HG03095 (cell line): ENCODE results near the gene CDKAL1.

Experiments used
- ATAC-seq: cut with Tn5 transposase; IDR thresholded peaks from one replicate; pipeline ENCODE4 v1.9.1; 2021; ENCODE audit warnings: moderate library complexity; ENCODE audit not compliant: unreplicated experiment

The CDKAL1 gene

DNA sequence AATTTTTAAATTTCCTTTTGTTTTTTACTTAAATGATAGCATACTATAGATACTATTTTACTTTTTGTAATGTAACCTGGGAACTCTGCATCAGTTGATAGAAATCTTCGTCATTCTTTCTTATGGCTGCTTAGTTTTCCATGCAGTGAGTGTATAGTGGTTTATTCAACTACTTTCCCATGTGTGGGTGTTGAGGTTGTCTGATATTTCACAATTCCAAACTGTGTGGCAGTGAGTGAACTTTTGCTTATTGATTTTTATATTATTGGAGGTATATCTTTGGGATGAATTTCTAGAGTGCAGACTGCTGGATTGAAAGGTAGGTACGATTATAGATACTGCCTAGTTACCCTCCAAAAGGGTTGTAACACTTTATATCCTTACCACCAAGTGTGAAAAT, 136.5 kb downstream of the CDKAL1 start:
- no peak for ATAC-seq

DNA sequence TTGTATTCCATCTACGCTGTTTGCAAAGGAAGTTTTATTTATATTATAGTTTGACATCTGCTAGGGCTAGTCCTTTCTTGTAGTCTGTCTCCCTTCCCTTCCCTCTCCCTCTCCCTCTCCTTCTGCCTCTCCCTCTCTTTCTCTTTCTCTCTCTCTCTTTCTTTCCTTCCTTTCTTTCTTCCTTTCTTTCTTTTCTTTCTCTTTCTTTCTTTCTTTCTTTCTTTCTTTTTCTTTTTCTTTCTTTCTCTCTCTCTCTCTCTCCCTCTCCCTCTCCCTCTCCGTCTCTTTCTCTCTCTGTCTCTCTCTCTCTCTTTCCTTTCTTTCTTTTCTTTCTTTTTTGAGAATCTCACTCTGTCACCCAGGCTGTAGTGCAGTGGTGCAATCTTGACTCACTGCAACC, 137.8 kb downstream of the CDKAL1 start:
- ATAC-seq: no peak

DNA sequence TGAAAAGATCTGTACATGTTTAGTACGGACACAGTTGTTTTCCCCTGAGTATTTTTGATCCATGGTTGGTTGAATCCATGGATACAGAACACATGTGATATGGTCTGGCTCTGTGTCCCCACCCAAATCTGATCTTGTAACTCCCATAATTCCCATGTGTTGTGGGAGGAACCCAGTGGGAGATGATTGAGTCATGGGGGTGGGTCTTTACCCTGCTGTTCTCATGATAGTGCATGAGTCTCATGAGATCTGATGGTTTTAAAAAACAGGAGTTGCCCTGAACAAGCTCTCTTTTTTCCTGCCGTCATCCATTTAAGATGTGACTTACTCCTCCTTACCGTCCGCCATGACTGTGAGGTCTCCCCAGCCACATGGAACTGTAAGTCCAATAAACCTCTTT, 139.2 kb downstream of the CDKAL1 start:
- no peak for ATAC-seq

DNA sequence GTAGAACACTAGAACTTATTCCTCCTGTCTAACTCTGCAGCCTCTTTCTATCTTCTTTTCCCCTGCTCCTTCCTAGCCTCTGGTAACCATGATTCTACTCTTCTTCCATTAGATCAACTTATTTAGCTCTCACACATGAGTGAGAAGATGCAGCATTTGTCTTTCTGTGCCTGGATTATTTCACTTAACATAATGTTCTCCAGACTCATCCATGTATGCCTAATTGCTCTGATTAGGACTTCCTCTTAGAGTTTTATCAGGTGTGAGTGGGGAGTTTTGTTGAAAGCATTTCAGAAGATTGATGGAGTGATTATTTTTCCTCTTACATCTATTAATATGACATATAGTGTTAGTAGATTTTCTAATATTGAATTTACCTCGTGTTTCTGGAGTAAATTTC, 140.4 kb downstream of the CDKAL1 start:
- ATAC-seq: no peak

DNA sequence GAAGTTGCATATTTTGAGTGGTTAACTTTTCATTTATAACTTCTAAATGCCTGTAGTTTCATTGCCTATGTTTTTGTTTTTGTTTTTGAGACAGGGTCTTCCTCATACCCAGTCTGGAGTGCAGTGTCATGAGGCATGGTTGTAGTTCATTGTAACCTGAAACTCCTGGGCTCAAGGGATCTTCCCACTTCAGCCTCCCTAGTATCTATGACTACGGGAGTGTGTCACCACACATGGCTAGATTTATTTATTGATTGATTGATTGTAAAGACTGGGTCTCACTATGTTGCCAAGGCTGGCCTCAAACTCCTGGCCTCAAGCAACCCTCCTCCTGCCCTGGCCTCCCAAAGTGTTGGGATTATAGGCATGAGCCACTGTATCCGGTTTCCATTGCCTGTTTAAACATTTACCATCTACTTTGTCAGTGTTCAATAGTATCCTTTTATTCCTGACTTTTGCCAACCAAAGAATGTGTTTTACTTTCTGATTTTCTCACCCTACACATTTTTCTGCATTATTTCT, 144.6 kb downstream of the CDKAL1 start:
- no peak for ATAC-seq

DNA sequence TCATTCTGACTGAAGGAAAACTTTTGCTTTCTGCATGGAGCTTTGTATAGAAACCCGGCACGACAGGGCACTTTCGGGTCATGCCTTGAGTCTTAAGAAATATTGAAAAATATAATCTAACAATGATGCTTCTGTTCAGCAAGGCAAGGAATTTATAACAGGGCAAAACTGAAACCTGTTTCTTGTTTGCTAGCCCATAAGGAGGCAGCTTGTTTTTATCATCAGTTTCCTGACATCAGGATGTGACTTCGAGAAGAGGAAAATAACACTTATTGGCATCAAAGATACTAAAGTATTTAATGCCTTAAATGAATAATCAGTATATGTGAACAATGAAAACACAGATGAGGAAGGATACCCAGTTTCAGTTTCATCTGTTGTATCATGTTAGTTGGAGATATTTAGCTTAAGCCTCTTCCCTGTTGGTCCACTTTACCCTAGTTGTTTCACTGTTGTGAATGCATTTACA, 146.5 kb downstream of the CDKAL1 start:
- ATAC-seq: no peak

DNA sequence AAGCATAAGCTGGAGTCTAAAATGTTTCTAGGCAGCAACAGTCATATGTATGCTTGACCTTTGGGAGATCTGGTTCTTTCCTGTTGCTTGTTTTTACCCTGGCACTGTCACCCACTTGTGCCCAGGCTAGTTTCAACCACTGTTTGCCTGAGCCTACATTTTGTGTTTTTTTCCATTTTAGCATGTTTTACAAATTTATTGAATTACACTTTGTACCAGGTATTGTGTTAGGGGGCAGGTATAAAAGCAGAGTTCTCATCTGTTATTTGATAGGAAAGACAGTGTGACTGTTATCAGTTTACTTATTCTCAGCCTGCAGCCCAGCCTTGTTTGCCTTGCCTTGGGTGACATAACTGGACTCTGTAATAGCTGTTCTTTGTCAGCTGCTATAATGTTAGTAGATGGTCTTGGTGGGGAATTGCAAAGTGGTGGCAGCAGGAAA, 147.0 kb downstream of the CDKAL1 start:
- no peak for ATAC-seq

GRCh38 chr6:20684474-20684873, 150.2 kb downstream of the CDKAL1 start:
- no peak for ATAC-seq

DNA sequence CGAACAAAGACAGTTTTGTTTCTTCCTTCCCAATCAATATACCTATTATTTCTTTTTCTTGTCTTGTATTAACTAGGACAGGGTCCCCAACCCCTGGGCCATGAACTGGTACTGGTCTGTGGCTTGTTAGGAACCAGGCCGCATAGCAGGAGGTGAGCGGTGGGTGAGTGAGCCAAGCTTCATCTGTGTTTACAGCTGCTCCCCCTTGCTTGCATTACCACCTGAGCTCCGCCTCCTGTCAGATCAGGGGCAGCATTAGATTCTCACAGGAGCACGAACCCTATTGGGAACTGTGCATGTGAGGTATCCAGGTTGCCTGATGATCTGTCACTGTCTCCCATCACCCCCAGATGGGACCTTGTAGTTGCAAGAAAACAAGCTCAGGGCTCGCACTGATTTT, 151.9 kb downstream of the CDKAL1 start:
- no peak for ATAC-seq

- ATAC-seq: no peak
Observed at GRCh38 chr6:20687494-20687893, 153.2 kb downstream of the CDKAL1 start.

DNA sequence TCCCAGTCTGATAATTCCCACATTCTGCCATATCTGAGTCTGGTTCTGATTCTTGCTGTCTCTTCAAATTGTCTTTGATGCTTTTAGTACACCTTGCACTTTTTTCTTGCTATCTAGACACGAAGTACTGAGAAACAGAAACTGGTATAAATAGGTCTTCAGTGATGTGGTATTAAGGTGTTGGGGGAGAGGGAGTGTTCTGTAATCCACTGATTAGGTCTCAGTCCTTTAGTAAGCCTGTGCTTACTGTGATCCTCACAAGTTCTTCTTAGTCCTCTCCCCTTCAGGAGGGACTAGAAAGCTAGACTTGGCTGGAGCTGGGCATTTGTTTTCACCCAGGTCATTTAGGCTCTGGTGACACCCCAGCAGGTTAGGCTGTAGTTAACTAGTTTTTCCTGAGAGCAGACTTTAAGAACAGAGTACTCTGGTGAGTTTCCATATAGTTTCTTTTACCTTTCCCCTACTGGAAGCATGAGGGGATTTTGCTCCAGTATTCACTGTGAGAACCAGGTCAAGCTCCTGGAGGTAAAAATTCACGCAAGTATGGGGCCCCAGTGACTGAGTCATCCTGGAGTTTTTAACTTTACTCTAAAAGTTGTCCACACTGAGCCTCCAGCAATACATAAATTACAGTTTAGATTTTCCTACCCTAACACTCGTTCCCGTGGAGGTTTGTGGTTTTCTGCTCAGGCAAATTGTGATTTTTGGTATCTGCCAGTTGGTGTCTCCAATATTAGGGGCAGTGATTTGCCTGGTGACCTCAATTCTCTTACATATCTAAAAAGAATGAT, 154.6 kb downstream of the CDKAL1 start:
- ATAC-seq: peak; percentile 82

DNA sequence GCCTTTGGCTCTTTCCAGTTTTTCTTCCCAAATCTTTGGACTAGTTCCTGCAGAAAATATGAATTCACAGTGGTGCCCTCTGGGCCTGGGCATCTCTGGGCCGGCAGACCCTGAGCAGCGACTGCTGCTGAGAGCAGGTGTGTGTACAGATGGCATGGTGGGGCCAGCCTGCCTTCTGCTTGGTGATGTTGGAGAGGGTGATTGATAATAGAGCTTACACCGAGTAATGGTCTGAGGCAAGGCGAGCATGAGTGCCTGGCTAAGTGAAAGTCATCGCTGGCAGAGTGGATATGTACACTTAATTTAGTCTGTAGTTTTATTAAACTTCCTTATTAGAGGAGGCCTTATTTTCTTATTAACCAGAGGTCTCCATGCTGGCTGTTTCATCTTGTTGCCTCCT, 156.9 kb downstream of the CDKAL1 start:
- ATAC-seq: no peak

GRCh38 chr6:20692023-20692422, 157.8 kb downstream of the CDKAL1 start:
- no peak for ATAC-seq

GRCh38 chr6:20693466-20694063, 159.3 kb downstream of the CDKAL1 start:
- ATAC-seq: no peak

- no peak for ATAC-seq
Observed at GRCh38 chr6:20696676-20697075, 162.4 kb downstream of the CDKAL1 start.

- ATAC-seq: no peak
Observed at GRCh38 chr6:20698675-20699074, 164.4 kb downstream of the CDKAL1 start.

GRCh38 chr6:20699402-20699801, 165.1 kb downstream of the CDKAL1 start:
- no peak for ATAC-seq

GRCh38 chr6:20700375-20700774, 166.1 kb downstream of the CDKAL1 start:
- no peak for ATAC-seq

- ATAC-seq: no peak
Observed at GRCh38 chr6:20702366-20702765, 168.1 kb downstream of the CDKAL1 start.

DNA sequence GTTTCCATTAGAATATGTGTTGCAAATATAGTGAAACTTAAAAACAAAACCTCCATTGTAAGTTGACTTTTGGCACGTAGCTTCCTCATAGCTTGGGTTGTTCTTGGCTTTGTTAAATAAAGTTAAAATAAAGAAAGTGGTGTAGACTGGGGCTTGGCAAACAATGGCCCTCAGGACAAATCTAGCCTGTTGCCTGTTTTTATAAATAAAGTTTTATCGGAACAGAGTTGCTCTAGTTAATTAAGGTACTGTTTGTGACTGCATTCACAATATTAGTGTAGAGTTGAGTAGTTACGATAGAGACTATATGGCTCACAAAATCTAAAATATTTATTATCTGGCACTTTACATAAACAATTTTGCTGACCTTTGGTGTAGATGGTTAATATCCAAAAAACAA, 168.8 kb downstream of the CDKAL1 start:
- ATAC-seq: no peak

GRCh38 chr6:20704325-20705025, 170.2 kb downstream of the CDKAL1 start:
- no peak for ATAC-seq

DNA sequence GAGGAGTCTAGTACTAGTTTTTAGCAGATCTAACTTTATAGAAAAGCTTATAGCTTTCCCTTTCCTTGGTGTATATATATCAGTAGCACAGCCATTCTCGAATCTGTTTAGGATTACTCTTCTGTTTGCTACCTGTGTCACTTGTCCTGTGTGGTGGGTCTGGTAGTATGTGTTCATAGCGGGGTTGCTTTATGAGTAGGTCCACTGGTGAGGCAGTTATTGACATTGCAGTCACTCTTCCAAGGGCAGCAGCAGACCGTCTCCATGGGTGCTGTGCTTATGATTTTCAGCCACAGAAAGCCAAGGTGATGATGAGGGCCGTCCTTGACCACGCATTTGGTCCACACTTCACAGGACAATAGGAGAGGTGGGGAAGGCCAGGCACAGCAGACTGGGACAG, 171.5 kb downstream of the CDKAL1 start:
- no peak for ATAC-seq
